Fibroblast of lung (primary cell): ENCODE measurements around the gene MLPH. TPM values are rescaled to one million over a fixed set of nuclear protein-coding genes. Genes with fewer than 3 reads are reported as not detected.

ENCODE experiments used
- DNase-seq, 2 donors: peaks; one replicate each; pipeline versions ENCODE4 v3.0.0 to v3.0.0-alpha.2; 2010; ENCODE audit warnings: low read depth in 2 of 2
- H2AFZ ChIP-seq: 2 replicates; pipeline ENCODE4 v1.5.1; 2012; ENCODE audit warnings: low read length, control low read depth, inconsistent platforms
- H3K27ac ChIP-seq: 2 replicates; pipeline ENCODE4 v1.5.1; 2011; ENCODE audit warnings: low read length, control low read depth; ENCODE audit not compliant: insufficient read depth
- H3K27me3 ChIP-seq: 2 replicates; pipeline ENCODE4 v1.5.1; 2011; ENCODE audit warnings: mild to moderate bottlenecking, low read length; ENCODE audit not compliant: control insufficient read depth, insufficient read depth
- H3K36me3 ChIP-seq: 2 replicates; pipeline ENCODE4 v1.5.1; 2011; ENCODE audit warnings: low read length; ENCODE audit not compliant: control insufficient read depth, insufficient read depth
- H3K4me1 ChIP-seq: 2 replicates; pipeline ENCODE4 v1.5.1; 2011; ENCODE audit warnings: low read length; ENCODE audit not compliant: control insufficient read depth, insufficient read depth; ENCODE audit errors: extremely low read depth
- H3K4me2 ChIP-seq: 2 replicates; pipeline ENCODE4 v1.5.1; 2011; ENCODE audit warnings: low read length, control low read depth; ENCODE audit not compliant: insufficient read depth; ENCODE audit errors: extremely low read depth
- H3K4me3 ChIP-seq, 4 experiments: fragments of 200-600 bp in 1 of 4; sonication (generic) in 1 of 4; replicated peaks in 1 of 4; 2 replicates each; pipeline ENCODE4 v1.5.1; 2011 to 2016; ENCODE audit warnings: low read length in 4 of 4, low read depth in 3 of 4, mild to moderate bottlenecking in 3 of 4, control low read depth in 2 of 4, inconsistent platforms in 1 of 4, mixed read lengths in 1 of 4; ENCODE audit not compliant: insufficient read depth in 1 of 4; ENCODE audit errors: control extremely low read depth in 1 of 4
- H3K79me2 ChIP-seq: 2 replicates; pipeline ENCODE4 v1.5.1; 2012; ENCODE audit warnings: mild to moderate bottlenecking, low read length, inconsistent platforms; ENCODE audit not compliant: control insufficient read depth, insufficient read depth
- H3K9ac ChIP-seq: 2 replicates; pipeline ENCODE4 v1.5.1; 2011; ENCODE audit warnings: mild to moderate bottlenecking, low read length, control low read depth; ENCODE audit not compliant: insufficient read depth
- H3K9me3 ChIP-seq: 2 replicates; pipeline ENCODE4 v1.5.1; 2012; ENCODE audit warnings: low read depth, low read length; ENCODE audit not compliant: control insufficient read depth, insufficient read depth
- H4K20me1 ChIP-seq: 2 replicates; pipeline ENCODE4 v1.5.1; 2011; ENCODE audit warnings: low read length; ENCODE audit not compliant: control insufficient read depth, insufficient read depth; ENCODE audit errors: extremely low read depth
- EZH2 ChIP-seq: IDR thresholded peaks from 2 replicates; pipeline ENCODE4 v1.5.1; 2012; ENCODE audit warnings: low read length, control low read depth, mild to moderate bottlenecking; ENCODE audit errors: missing control alignments
- polyA plus RNA-seq, 2 donors: library from polyadenylated mRNA; depleted of rRNA in 1 of 2; stranded (reverse) in 1 of 2; unstranded in 1 of 2; fragments of >200 nt; gene quantifications; 2 replicates each; pipeline ENCODE4 v1.2.1, GENCODE V29; 2011 to 2012; ENCODE audit warnings: missing spikeins in 1 of 2
- total RNA-seq: library from RNA; depleted of rRNA; stranded (reverse); fragments of >200 nt; gene quantifications from 2 replicates; pipeline ENCODE4 v1.2.1, GENCODE V29; 2014
- TF ChIP-seq, protein P1 (sequence below), 2 donors: IDR thresholded peaks in 1 of 2; conservative IDR thresholded peaks in 1 of 2; 1 replicate in 1 of 2; 2 replicates in 1 of 2; pipeline ENCODE4 v1.5.1; 2011 to 2012; ENCODE audit warnings: low read length in 2 of 2, control low read depth in 1 of 2, inconsistent platforms in 1 of 2, low read depth in 1 of 2, mild to moderate bottlenecking in 1 of 2

The MLPH gene
- total and polyA plus RNA-seq, 2 donors (not counting 1 experiment from before 2014, with no cell fraction given), result 3.1 to 10.7 TPM

DNA sequence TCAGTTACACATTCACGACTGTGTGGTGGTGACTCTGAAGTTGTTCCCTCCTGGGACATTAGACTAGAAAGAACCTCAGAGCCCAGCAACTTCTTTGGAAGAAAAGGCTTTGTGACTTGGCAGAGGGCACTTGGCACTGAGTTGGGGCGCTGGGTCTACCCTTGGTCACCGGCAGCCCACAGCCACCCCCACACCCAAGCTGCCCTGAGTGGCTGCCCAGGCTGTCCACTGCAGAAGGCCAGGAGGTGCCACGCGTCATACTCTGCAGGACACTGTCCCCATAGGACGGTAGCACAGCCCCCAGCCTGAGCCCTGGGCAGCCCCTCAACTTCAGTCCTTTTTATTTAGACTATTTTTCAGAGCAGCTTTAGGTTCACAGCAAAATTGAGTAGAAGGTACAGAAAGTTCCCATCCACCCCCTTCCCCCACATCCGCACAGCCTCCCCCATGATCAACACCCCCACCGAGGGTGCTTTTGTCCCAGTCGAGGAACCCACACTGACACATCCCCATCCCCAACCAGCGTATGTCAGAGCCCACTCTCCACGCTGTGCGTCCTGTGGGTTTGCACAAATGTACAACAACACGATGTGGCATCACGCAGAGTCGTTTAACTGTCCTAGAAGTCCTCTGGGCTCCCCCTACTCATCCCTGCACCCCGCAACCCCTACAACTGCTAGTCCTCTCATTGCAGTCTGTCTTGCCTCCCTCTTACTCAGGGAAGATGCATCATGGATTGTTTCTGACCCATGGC, 80.4 kb downstream of the MLPH start:
- H3K4me3 ChIP-seq, result no peak overlapping the region
- no peak for DNase-seq
- no peaks in the 10 kb centered on the region for H3K36me3 ChIP-seq
- no peaks in the 10 kb centered on the region for H3K9me3 ChIP-seq
- no peak overlapping the region for H3K27ac ChIP-seq
- peaks cover 1% of the 10 kb centered on the region for H3K4me1 ChIP-seq
- no peak overlapping the region for H2AFZ ChIP-seq
- no peak for TF ChIP-seq EZH2
- no peak overlapping the region for H3K4me2 ChIP-seq
- no peaks in the 10 kb centered on the region for H3K79me2 ChIP-seq
- peaks cover 2% of the 10 kb centered on the region for H3K27me3 ChIP-seq
- no peak overlapping the region for H3K9ac ChIP-seq
- no peaks in the 10 kb centered on the region for H4K20me1 ChIP-seq

DNA sequence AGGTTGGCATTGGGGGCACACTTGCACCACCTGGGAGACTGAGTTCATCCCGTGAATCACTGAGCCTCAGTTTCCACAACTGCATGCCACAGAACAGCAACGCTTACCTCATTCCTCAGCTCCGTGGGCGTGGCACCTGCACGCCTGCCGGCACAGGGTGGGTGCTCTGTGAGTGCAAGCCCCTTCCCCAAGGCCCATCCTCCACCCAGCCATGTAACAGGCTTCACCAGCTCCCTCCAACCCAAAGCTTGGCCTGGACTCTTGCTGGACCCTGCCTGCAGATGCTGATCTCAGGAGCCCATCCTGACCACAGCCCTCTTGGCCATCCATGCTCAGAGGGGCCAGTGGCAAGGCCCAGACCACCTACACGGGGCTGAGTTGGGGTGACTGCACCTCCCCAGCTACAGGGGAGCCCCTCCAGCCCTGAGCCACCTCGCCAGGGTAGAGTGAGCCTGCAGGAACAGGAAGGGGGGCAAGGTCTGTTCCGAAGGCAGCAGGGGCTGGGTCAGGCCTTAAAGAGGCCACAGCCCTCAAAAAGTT, 81.1 kb downstream of the MLPH start:
- DNase-seq, result no peak
- Histone ChIP-seq H3K36me3 (no peaks in the 10 kb centered on the region), H3K27ac (no peak overlapping the region), H3K27me3 (peaks cover under 1% of the 10 kb centered on the region), H2AFZ (no peak overlapping the region), H3K4me2 (no peak overlapping the region), H3K79me2 (no peaks in the 10 kb centered on the region), H3K4me3 (no peak overlapping the region), H4K20me1 (no peaks in the 10 kb centered on the region), H3K9me3 (no peaks in the 10 kb centered on the region), H3K4me1 (peaks cover 2% of the 10 kb centered on the region), H3K9ac (no peak overlapping the region)
- TF ChIP-seq EZH2, result no peak
- TF ChIP-seq, protein P1, sequence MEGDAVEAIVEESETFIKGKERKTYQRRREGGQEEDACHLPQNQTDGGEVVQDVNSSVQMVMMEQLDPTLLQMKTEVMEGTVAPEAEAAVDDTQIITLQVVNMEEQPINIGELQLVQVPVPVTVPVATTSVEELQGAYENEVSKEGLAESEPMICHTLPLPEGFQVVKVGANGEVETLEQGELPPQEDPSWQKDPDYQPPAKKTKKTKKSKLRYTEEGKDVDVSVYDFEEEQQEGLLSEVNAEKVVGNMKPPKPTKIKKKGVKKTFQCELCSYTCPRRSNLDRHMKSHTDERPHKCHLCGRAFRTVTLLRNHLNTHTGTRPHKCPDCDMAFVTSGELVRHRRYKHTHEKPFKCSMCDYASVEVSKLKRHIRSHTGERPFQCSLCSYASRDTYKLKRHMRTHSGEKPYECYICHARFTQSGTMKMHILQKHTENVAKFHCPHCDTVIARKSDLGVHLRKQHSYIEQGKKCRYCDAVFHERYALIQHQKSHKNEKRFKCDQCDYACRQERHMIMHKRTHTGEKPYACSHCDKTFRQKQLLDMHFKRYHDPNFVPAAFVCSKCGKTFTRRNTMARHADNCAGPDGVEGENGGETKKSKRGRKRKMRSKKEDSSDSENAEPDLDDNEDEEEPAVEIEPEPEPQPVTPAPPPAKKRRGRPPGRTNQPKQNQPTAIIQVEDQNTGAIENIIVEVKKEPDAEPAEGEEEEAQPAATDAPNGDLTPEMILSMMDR (conservative IDR thresholded peaks at IDR 0.05 in 1 of 2, IDR thresholded peaks at IDR 0.05 in 1 of 2; ENCODE audit: low read depth in 1 of 2, low read length in 2 of 2), result no peak

DNA sequence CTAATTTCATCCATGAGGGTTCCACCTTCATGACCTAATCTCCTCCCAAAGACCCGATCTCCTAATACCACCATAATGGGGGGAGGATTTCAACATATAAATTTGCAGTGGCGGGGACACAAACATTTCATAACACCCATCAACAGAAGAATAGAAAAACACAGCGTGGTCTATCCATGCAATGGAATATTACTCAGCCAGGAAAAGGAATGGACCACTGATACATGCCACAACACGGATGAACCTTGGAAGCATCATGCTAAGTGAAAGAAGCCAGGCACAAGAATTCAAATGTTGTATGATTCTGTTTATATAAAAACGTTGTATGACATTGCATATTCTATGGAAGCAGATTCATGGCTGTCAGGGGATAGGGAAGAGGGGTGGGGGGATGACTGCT, 82.0 kb downstream of the MLPH start:
- DNase-seq, result no peak
- TF ChIP-seq, protein P1 (conservative IDR thresholded peaks at IDR 0.05 in 1 of 2, IDR thresholded peaks at IDR 0.05 in 1 of 2; ENCODE audit: low read depth in 1 of 2, low read length in 2 of 2), result no peak
- TF ChIP-seq EZH2, result no peak

More for the DNA sequence above, 82.0 kb downstream of the MLPH start:
- H3K4me2 ChIP-seq, result no peak overlapping the region
- H3K9ac ChIP-seq, result no peak overlapping the region
- peaks cover 2% of the 10 kb centered on the region for H3K4me1 ChIP-seq
- no peaks in the 10 kb centered on the region for H3K36me3 ChIP-seq
- H4K20me1 ChIP-seq, result no peaks in the 10 kb centered on the region
- H3K9me3 ChIP-seq, result no peaks in the 10 kb centered on the region
- H3K27ac ChIP-seq, result no peak overlapping the region
- no peak overlapping the region for H2AFZ ChIP-seq
- H3K79me2 ChIP-seq, result no peaks in the 10 kb centered on the region
- no peaks in the 10 kb centered on the region for H3K27me3 ChIP-seq
- no peak overlapping the region for H3K4me3 ChIP-seq
